HEK293 (cell line): ENCODE data around the gene MT1A.

Source experiments
- KLF16 ChIP-seq: fragments of 450-650 bp; formaldehyde crosslinking; IDR thresholded peaks from 2 replicates; pipeline ENCODE4 v1.5.1; 2017; ENCODE audit warnings: missing biosample characterization, missing genetic modification characterization
- TF ChIP-seq, protein P1 (sequence below): fragments of 450-650 bp; formaldehyde crosslinking; IDR thresholded peaks from 2 replicates; pipeline ENCODE4 v1.5.1; 2016; ENCODE audit warnings: missing biosample characterization, missing genetic modification characterization

DNA sequence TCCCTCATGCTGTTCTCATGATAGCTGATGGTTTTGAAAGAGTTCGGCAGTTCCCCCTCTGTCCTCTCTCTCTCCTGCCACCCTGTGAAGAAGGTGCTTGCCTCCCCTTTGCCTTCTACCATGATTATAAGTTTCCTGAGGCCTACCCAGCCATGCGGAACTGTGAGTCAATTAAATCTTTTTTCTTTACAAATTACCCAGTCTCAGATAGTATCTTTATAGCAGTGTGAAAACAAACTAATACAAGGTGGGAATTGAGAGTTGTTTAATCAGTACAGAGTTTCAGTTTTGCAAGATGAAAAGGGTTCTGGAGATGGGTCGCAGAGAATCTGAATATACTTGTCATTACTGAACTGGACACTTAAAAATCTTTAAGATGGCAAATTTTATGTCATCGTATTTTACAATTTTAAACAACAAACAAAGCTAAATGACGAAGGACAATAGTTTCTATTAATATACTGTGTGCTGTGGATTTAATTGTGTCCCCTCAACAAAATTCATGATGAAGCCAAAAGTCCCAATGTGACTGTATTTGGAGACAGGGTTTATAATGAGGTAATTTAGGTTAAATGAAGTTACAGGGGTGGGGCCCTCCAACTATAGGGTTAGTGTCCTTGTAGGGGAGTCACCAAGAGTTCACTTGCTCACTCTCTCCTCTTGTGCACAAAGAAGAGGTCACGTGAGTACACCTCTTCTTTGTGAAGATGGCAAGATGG, 44.7 kb upstream of the MT1A start:
- TF ChIP-seq, protein P1, sequence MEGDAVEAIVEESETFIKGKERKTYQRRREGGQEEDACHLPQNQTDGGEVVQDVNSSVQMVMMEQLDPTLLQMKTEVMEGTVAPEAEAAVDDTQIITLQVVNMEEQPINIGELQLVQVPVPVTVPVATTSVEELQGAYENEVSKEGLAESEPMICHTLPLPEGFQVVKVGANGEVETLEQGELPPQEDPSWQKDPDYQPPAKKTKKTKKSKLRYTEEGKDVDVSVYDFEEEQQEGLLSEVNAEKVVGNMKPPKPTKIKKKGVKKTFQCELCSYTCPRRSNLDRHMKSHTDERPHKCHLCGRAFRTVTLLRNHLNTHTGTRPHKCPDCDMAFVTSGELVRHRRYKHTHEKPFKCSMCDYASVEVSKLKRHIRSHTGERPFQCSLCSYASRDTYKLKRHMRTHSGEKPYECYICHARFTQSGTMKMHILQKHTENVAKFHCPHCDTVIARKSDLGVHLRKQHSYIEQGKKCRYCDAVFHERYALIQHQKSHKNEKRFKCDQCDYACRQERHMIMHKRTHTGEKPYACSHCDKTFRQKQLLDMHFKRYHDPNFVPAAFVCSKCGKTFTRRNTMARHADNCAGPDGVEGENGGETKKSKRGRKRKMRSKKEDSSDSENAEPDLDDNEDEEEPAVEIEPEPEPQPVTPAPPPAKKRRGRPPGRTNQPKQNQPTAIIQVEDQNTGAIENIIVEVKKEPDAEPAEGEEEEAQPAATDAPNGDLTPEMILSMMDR (tag by site-specific recombination), result no peak
- no peak for TF ChIP-seq KLF16 (tag by site-specific recombination)
